HUES48 (cell line): Measurements from ENCODE around the gene NR2C2.

Experiments used
- H3K27ac ChIP-seq: one replicate; pipeline ENCODE4 v1.7.0; 2013; ENCODE audit warnings: low read depth, low read length, inconsistent platforms
- H3K27me3 ChIP-seq: 2 replicates; pipeline ENCODE4 v1.6.1; 2013; ENCODE audit warnings: mild to moderate bottlenecking, low read length; ENCODE audit not compliant: control insufficient read depth, insufficient read depth
- H3K36me3 ChIP-seq: 2 replicates; pipeline ENCODE4 v1.6.1; 2013; ENCODE audit warnings: low read length; ENCODE audit not compliant: control insufficient read depth, insufficient read depth
- H3K4me1 ChIP-seq: 2 replicates; pipeline ENCODE4 v1.6.1; 2013; ENCODE audit warnings: mild to moderate bottlenecking, low read length; ENCODE audit not compliant: control insufficient read depth, insufficient read depth
- H3K4me3 ChIP-seq: 2 replicates; pipeline ENCODE4 v1.5.1; 2013; ENCODE audit warnings: mild to moderate bottlenecking, low read depth, low read length
- H3K9ac ChIP-seq: 2 replicates; pipeline ENCODE4 v1.6.1; 2013; ENCODE audit warnings: mild to moderate bottlenecking, low read depth, low read length, moderate library complexity
- H3K9me3 ChIP-seq: 2 replicates; pipeline ENCODE4 v1.6.1; 2013; ENCODE audit warnings: low read length; ENCODE audit not compliant: control insufficient read depth, insufficient read depth

NR2C2 gene

GRCh38 chr3:15064835-15065549 is 117.6 kb downstream of the NR2C2 start, which contains the start of gene MRPS25:
MRPS25 (minus strand) TSS chr3:15065315; CDS start chr3:15065194, 121 bp downstream.
- peak within 1 kb of the TSS; percentile 95 for H3K9ac ChIP-seq
- H3K27me3 ChIP-seq = no peaks in the 10 kb centered on the region
- peaks cover 11% of the 10 kb centered on the region; the same call in 1 of the 2 replicates for H3K36me3 ChIP-seq
- H3K9me3 ChIP-seq = no peaks in the 10 kb centered on the region
- H3K27ac ChIP-seq = peak within 1 kb of the TSS; percentile 74
- peak within 1 kb of the TSS; percentile 93 for H3K4me3 ChIP-seq
- H3K4me1 ChIP-seq = peaks cover 7% of the 10 kb centered on the region; the same call in 1 of the 2 replicates

DNA sequence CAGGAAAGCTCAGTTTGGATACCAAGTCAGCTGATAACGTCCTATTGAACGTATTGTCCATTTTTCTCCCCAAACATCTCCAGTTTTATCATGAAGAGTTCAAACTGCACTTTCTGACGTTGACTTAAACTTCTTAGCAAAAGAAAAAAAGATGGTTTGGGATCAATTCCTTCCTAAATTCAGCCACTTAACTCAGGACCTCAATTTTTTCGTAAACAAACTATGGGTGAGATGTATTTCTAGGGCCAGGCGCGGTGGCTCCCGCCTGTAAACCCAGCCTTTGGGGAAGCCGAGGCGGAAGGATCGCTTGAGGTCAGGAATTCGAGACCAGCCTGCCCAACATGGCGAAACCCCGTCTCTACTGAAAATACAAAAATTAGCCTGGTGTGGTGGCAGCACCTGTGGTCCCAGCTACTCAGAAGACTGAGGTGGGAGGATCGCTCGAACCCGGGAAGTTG is 118.2 kb downstream of the NR2C2 start:
- Histone ChIP-seq H3K27ac (no peak overlapping the region), H3K4me3 (peak overlapping the region; percentile 93), H3K4me1 (peaks cover 7% of the 10 kb centered on the region; the same call in 1 of the 2 replicates), H3K36me3 (peaks cover 8% of the 10 kb centered on the region; the same call in 1 of the 2 replicates), H3K9ac (no peak overlapping the region), H3K9me3 (no peaks in the 10 kb centered on the region), H3K27me3 (no peaks in the 10 kb centered on the region)

DNA sequence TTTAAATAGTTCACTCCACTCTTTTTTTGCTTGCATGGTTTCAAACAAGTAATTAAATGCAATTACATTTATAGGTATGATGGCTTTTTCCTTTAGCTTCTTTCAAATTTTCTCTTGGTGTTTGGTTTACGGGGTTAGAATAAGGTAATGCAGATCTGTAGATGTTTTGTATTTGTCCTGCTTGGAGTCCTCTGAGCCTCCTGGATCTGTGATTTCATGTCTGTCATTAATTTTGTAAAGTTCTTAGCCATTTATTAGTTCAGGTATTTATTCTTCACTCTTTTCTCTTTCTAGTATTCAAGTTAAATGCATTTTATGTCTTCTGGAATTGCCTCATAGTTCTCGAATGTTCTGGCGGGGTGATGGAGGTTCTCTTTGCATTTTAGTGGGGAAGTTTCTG is 119.1 kb downstream of the NR2C2 start:
- H3K36me3 ChIP-seq = peaks cover 9% of the 10 kb centered on the region; the same call in 1 of the 2 replicates
- H3K4me1 ChIP-seq = peaks cover 7% of the 10 kb centered on the region; the same call in 1 of the 2 replicates
- H3K27ac ChIP-seq = no peak overlapping the region
- no peak overlapping the region for H3K9ac ChIP-seq
- H3K4me3 ChIP-seq = no peak overlapping the region
- H3K27me3 ChIP-seq = no peaks in the 10 kb centered on the region
- H3K9me3 ChIP-seq = no peaks in the 10 kb centered on the region

DNA sequence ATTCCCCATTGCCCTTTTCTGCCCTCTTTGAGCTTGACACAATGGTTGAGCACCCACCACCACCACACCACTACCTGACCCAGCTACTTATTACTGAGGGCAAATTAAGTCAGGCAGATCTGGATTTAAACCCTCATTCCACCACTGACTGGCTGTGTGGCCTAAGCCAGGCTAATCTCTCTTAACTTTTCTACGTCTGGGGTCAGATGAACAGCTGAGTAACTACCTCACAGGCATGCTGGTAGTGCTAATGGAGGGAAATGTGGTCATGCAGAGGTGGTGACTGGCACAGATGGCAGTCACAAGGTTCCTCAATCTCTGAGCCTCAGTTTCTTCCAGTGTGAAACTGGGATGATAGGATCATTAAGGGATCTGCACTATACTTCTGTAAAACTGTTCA is 122.1 kb downstream of the NR2C2 start:
- Histone ChIP-seq H3K36me3 (peaks cover 23% of the 10 kb centered on the region), H3K27ac (no peak overlapping the region), H3K4me1 (no peaks in the 10 kb centered on the region), H3K4me3 (no peak overlapping the region), H3K27me3 (no peaks in the 10 kb centered on the region), H3K9me3 (no peaks in the 10 kb centered on the region), H3K9ac (no peak overlapping the region)

DNA sequence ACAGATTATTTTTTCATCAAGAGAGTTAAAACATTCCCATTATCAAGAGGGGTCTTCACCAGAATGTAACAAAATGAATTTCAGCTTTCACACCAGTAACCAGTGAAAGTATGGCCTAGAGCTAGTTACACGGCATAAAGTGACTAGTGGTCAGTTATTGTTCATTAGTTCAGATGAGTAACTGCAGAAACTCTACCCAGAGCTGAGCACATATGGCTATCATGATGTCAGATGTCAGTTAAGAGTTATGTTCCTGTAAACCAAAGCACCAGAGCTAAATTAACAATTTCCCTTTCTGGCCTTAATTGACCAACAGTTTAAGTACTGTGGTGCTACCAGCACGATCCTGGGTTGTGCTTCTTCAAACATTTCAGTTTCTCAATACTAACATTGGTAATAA is 124.3 kb downstream of the NR2C2 start:
- Histone ChIP-seq H3K9me3 (no peaks in the 10 kb centered on the region), H3K4me1 (no peaks in the 10 kb centered on the region), H3K36me3 (peaks cover 44% of the 10 kb centered on the region), H3K4me3 (no peak overlapping the region), H3K9ac (no peak overlapping the region), H3K27ac (no peak overlapping the region), H3K27me3 (no peaks in the 10 kb centered on the region)

DNA sequence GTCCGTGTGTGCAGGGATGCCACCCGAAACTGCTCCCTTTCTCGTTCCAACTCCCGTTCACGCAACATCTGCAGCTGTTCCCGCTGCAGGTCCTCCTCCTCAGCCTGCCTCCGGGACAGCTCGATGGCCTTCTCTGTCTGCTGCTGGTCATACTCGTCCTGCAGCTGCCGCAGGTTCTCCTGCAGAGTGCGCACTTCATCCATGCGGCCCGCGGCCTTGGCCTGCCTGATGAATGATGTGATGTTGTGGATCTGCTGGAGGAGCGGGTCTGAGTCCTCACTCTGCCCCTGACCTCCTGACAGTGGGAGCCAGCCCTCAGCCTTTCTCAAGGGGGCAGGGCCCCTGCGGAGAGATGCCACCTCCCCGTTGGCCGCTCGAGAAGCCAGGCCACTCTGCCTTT is 127.1 kb downstream of the NR2C2 start:
- no peaks in the 10 kb centered on the region for H3K27me3 ChIP-seq
- H3K9ac ChIP-seq = no peak overlapping the region
- no peak overlapping the region for H3K4me3 ChIP-seq
- H3K36me3 ChIP-seq = peaks cover 67% of the 10 kb centered on the region
- no peak overlapping the region for H3K27ac ChIP-seq
- H3K4me1 ChIP-seq = no peaks in the 10 kb centered on the region
- no peaks in the 10 kb centered on the region for H3K9me3 ChIP-seq

DNA sequence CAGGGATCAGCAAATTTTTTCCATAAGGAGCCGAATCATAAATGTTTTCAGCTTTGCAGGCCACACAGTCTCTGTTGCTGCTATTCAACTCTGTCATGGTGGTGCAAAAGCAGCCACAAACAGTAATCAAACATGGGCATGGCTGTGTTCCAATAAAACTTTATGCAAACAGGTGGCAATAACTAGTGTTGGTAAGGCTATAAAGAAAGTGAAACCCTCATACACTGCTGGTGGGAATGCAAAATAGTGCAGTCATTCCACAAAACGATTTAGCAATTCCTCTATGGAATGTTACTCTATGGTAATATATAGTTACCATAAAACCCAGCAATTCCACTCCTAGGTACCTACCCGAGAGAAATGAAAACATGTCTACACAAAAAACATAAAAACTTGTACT is 131.7 kb downstream of the NR2C2 start:
- no peaks in the 10 kb centered on the region for H3K27me3 ChIP-seq
- H3K9me3 ChIP-seq = no peaks in the 10 kb centered on the region
- H3K36me3 ChIP-seq = peaks cover 86% of the 10 kb centered on the region
- no peak overlapping the region for H3K4me3 ChIP-seq
- no peak overlapping the region for H3K27ac ChIP-seq
- no peak overlapping the region for H3K9ac ChIP-seq
- H3K4me1 ChIP-seq = no peaks in the 10 kb centered on the region

- Histone ChIP-seq H3K4me3 (no peak overlapping the region), H3K9ac (no peak overlapping the region), H3K36me3 (peaks cover 75% of the 10 kb centered on the region), H3K27me3 (no peaks in the 10 kb centered on the region), H3K4me1 (no peaks in the 10 kb centered on the region), H3K9me3 (no peaks in the 10 kb centered on the region), H3K27ac (no peak overlapping the region)
Observed at GRCh38 chr3:15081960-15082664, 134.7 kb downstream of the NR2C2 start.

DNA sequence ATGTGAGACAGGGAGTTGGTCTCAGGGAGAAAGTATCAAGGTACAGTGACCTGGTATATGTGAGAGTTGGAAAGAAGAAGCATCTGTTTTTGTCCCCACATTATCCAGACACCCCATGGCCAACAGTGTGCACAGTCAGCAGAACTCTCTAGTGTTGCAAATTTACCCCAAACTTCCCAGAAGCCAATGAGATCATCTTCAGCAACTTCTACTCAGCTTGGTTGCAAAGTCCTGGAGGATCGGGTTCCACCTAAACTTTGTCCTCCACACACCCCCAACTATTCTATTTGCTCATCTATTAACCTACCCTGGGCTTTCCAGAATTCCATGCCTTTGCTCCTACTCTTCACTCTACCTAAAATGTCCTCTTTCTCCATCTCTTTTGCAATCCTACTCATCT is 135.9 kb downstream of the NR2C2 start:
- Histone ChIP-seq H3K27me3 (no peaks in the 10 kb centered on the region), H3K27ac (no peak overlapping the region), H3K9ac (no peak overlapping the region), H3K4me1 (no peaks in the 10 kb centered on the region), H3K9me3 (no peaks in the 10 kb centered on the region), H3K36me3 (peaks cover 63% of the 10 kb centered on the region), H3K4me3 (no peak overlapping the region)

DNA sequence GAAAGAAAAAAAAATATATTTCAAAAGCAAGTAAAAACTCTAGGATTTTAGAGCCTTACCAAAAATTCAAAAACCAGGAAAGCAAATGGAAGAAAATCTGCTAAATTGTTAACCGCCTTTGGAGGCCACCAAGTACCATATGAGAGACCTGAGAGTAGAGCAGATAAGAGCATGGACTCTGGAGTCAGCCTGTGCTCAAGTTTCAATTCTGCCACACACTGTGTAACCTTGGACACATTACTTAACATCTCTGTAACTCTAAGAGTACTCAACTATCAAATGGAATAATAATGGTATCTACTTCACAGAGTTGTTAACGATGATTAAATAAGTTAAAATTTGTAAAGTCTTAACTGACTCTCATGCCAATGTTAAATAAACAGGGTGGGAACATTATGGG is 138.9 kb downstream of the NR2C2 start:
- no peaks in the 10 kb centered on the region for H3K27me3 ChIP-seq
- no peak overlapping the region for H3K4me3 ChIP-seq
- H3K36me3 ChIP-seq = peaks cover 57% of the 10 kb centered on the region

GRCh38 chr3:15086699-15087098 is 139.3 kb downstream of the NR2C2 start:
- Histone ChIP-seq H3K9ac (no peak overlapping the region), H3K36me3 (peaks cover 53% of the 10 kb centered on the region), H3K27ac (no peak overlapping the region)

More for the DNA sequence above, 138.9 kb downstream of the NR2C2 start:
- Histone ChIP-seq H3K4me1 (no peaks in the 10 kb centered on the region), H3K9ac (no peak overlapping the region), H3K9me3 (no peaks in the 10 kb centered on the region), H3K27ac (no peak overlapping the region)

More at GRCh38 chr3:15086699-15087098, 139.3 kb downstream of the NR2C2 start:
- H3K9me3 ChIP-seq = no peaks in the 10 kb centered on the region
- no peaks in the 10 kb centered on the region for H3K4me1 ChIP-seq
- no peak overlapping the region for H3K4me3 ChIP-seq
- H3K27me3 ChIP-seq = no peaks in the 10 kb centered on the region
